HEK293 (cell line): Measurements from ENCODE around the gene CNKSR2.

ENCODE experiments used
- CTCF ChIA-PET: fragments of 350-600 bp; formaldehyde crosslinking; extraction: SDS; loops from one replicate; lab custom pipeline; 2021; ENCODE audit warnings: antibody characterized with exemption; lab: Yijun Ruan, JAX
- POLR2A ChIA-PET: fragments of 300-600 bp; formaldehyde crosslinking; extraction: SDS; loops from one replicate; lab custom pipeline; 2020; ENCODE audit warnings: antibody characterized with exemption, inconsistent platforms; lab: Yijun Ruan, JAX
- H3K27ac ChIP-seq: fragments of 200-500 bp; sonication (Bioruptor generic); 2 replicates; pipeline ENCODE4 v1.5.1; 2014; ENCODE audit warnings: low read depth, low read length, control low read depth, inconsistent platforms; ENCODE audit errors: extremely low read depth
- H3K36me3 ChIP-seq, 2 experiments: fragments of 200-500 bp in 1 of 2; sonication (Bioruptor generic) in 1 of 2; 1 replicate in 1 of 2; 2 replicates in 1 of 2; pipeline ENCODE4 v1.5.1; 2014 to 2017; ENCODE audit warnings: inconsistent platforms in 2 of 2, low read length in 2 of 2; ENCODE audit not compliant: control insufficient read depth in 2 of 2, insufficient read depth in 1 of 2
- H3K4me1 ChIP-seq: fragments of 200-500 bp; sonication (Bioruptor generic); 2 replicates; pipeline ENCODE4 v1.5.1; 2014; ENCODE audit warnings: mild to moderate bottlenecking, low read length, inconsistent platforms; ENCODE audit not compliant: control insufficient read depth, insufficient read depth
- H3K4me3 ChIP-seq: 2 replicates; pipeline ENCODE4 v1.5.1; 2011; ENCODE audit warnings: low read depth, mild to moderate bottlenecking, control low read depth, low read length, moderate library complexity
- H3K9me3 ChIP-seq: fragments of 200-500 bp; sonication (Bioruptor generic); 2 replicates; pipeline ENCODE4 v1.5.1; 2014; ENCODE audit warnings: low read depth, low read length, inconsistent platforms; ENCODE audit not compliant: control insufficient read depth, insufficient read depth
- MYNN ChIP-seq: fragments of 450-650 bp; formaldehyde crosslinking; IDR thresholded peaks from 2 replicates; pipeline ENCODE4 v1.5.1; 2016; ENCODE audit warnings: missing biosample characterization, missing genetic modification characterization, borderline replicate concordance
- OSR2 ChIP-seq: fragments of 450-650 bp; formaldehyde crosslinking; IDR thresholded peaks from 2 replicates; pipeline ENCODE4 v1.5.1; 2016; ENCODE audit warnings: missing biosample characterization, missing genetic modification characterization
- OVOL3 ChIP-seq: fragments of 450-650 bp; formaldehyde crosslinking; IDR thresholded peaks from 2 replicates; pipeline ENCODE4 v1.5.1; 2016; ENCODE audit warnings: missing biosample characterization, missing genetic modification characterization
- ZBTB1 ChIP-seq: fragments of 450-650 bp; formaldehyde crosslinking; IDR thresholded peaks from 2 replicates; pipeline ENCODE4 v1.5.1; 2016; ENCODE audit warnings: missing biosample characterization, missing genetic modification characterization
- ZNF19 ChIP-seq: fragments of 450-650 bp; formaldehyde crosslinking; IDR thresholded peaks from 2 replicates; pipeline ENCODE4; 2016; ENCODE audit warnings: missing biosample characterization, missing genetic modification characterization, low read depth
- ZNF23 ChIP-seq: fragments of 450-650 bp; formaldehyde crosslinking; IDR thresholded peaks from 2 replicates; pipeline ENCODE4 v1.5.1; 2016; ENCODE audit warnings: missing biosample characterization, missing genetic modification characterization, borderline replicate concordance
- ZNF335 ChIP-seq: fragments of 450-650 bp; formaldehyde crosslinking; conservative IDR thresholded peaks from 2 replicates; pipeline ENCODE4 v1.5.1; 2016; ENCODE audit warnings: missing biosample characterization, missing genetic modification characterization
- ZNF530 ChIP-seq: fragments of 450-650 bp; formaldehyde crosslinking; IDR thresholded peaks from 2 replicates; pipeline ENCODE4 v1.5.1; 2016; ENCODE audit warnings: low read depth, missing biosample characterization, missing genetic modification characterization
- ZNF600 ChIP-seq: fragments of 450-650 bp; formaldehyde crosslinking; IDR thresholded peaks from 2 replicates; pipeline ENCODE4 v1.5.1; 2016; ENCODE audit warnings: missing biosample characterization, missing genetic modification characterization
- ZNF610 ChIP-seq: fragments of 450-650 bp; formaldehyde crosslinking; IDR thresholded peaks from 2 replicates; pipeline ENCODE4 v1.5.1; 2016; ENCODE audit warnings: missing biosample characterization, missing genetic modification characterization, borderline replicate concordance
- ZNF658 ChIP-seq: fragments of 450-650 bp; formaldehyde crosslinking; IDR thresholded peaks from 2 replicates; pipeline ENCODE4; 2016; ENCODE audit warnings: missing biosample characterization, missing genetic modification characterization
- ZNF768 ChIP-seq: fragments of 450-650 bp; formaldehyde crosslinking; IDR thresholded peaks from 2 replicates; pipeline ENCODE4 v1.5.1; 2018; ENCODE audit warnings: missing biosample characterization, mild to moderate bottlenecking, missing genetic modification characterization
- ZSCAN30 ChIP-seq: fragments of 450-650 bp; IDR thresholded peaks from 2 replicates; pipeline ENCODE4 v1.5.1; 2018; ENCODE audit warnings: missing biosample characterization, mild to moderate bottlenecking, missing genetic modification characterization, moderate library complexity
- TF ChIP-seq, protein P1 (sequence below): fragments of 450-650 bp; formaldehyde crosslinking; IDR thresholded peaks from 2 replicates; pipeline ENCODE4 v1.5.1; 2016; ENCODE audit warnings: missing biosample characterization, missing genetic modification characterization
- TF ChIP-seq, protein P2 (sequence below): fragments of 450-650 bp; formaldehyde crosslinking; IDR thresholded peaks from 2 replicates; pipeline ENCODE4 v1.5.1; 2016; ENCODE audit warnings: missing biosample characterization, missing genetic modification characterization, low read depth

Gene CNKSR2

DNA sequence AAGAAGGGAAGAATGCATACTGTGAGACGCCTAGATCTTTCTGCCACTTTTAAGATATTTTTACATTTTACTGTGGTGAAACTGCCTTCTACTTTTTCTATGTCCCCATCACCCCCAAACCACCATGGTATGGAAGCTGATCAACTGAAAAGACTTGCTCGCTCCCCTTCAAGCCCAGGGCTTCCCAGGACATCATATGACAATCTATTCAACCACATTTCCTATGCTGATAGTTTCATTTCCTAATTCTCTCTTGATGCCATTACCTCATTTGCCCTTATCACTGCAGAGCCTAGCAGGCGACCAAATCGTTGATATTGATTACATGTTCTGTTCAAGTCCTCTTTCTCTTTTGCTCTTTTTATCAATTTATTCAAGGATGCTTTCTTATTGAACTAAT is 324.1 kb downstream of the CNKSR2 start:
- ChIA-PET POLR2A (no interaction called here), CTCF (interaction anchor here (1.7 kb wide), 1 partner anchor 10 kb away, joined by 6 read pairs; no protein-coding TSS in a partner anchor)
- no peaks in the 10 kb centered on the region for H3K36me3 ChIP-seq
- no peak overlapping the region for H3K4me3 ChIP-seq
- no peaks in the 10 kb centered on the region for H3K4me1 ChIP-seq
- no peak overlapping the region for H3K27ac ChIP-seq
- no peak for TF ChIP-seq ZNF23
- H3K9me3 ChIP-seq = no peaks in the 10 kb centered on the region

DNA sequence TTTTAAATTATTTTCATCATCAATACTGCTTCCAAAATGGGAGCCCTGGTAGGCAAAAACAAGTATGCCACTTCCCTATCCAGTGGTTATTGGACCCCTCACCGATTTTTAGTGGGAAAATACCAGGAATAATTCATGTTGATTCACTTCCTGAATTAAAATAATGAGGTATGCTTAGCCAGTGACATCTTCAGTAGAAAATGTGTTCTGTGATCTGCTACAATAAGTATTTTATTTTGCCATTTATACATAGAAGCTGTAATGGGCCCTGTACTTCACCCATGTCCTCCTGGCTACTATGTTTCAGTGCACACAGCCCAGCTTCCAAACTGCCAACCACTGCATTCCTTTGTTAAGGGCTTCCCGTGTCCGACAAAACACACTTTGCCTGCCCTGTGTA is 324.9 kb downstream of the CNKSR2 start:
- H3K36me3 ChIP-seq = no peaks in the 10 kb centered on the region
- POLR2A ChIA-PET = interaction anchor here (1.2 kb wide), 1 partner anchor 228 kb away, joined by 3 read pairs; no protein-coding TSS in a partner anchor
- no peaks in the 10 kb centered on the region for H3K4me1 ChIP-seq
- H3K4me3 ChIP-seq = no peak overlapping the region
- H3K9me3 ChIP-seq = no peaks in the 10 kb centered on the region
- H3K27ac ChIP-seq = no peak overlapping the region
- TF ChIP-seq ZNF530 (tag by site-specific recombination) (no peak), OVOL3 (no peak)
- TF ChIP-seq, all 188 proteins: peak for 0
- CTCF ChIA-PET = interaction anchor here (0.9 to 1.7 kb wide), 2 partner anchors 9 to 249 kb away, joined by 3 to 6 read pairs; no protein-coding TSS in a partner anchor

DNA sequence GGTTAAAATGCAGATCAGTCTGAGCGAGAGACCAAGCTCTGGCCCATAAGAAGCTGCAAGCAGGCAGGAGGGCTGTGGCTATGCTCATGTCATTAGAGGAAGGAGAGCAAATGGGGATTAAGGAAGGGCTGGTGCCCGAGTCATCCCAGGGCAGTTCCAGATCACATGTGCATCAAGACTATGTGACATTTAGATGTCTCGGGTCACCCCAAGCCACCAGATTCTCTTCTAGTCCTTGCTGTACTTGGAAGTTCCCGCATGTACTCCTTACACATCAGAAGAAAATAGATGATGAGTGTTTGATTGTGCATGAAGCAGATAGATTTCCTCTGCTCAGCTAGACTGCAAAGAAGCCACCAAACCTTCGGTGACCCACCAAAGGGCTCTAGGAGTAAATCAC is 326.1 kb downstream of the CNKSR2 start:
- no peak for TF ChIP-seq ZSCAN30 (tag by site-specific recombination)
- TF ChIP-seq ZNF335 (tag by site-specific recombination) = no peak
- TF ChIP-seq ZNF768 (tag by site-specific recombination) = no peak
- no peak for TF ChIP-seq OSR2 (tag by site-specific recombination)
- no peaks in the 10 kb centered on the region for H3K36me3 ChIP-seq
- no peaks in the 10 kb centered on the region for H3K4me1 ChIP-seq
- ChIA-PET CTCF (interaction anchor here (0.6 to 1.4 kb wide), 4 partner anchors 25 to 303 kb away, joined by 3 to 4 read pairs (median 4); no protein-coding TSS in a partner anchor), POLR2A (interaction anchor here (1.2 kb wide), 1 partner anchor 227 kb away, joined by 3 read pairs; no protein-coding TSS in a partner anchor)
- H3K27ac ChIP-seq = peak overlapping the region; percentile 24; the same call in 1 of the 2 replicates
- H3K4me3 ChIP-seq = no peak overlapping the region
- H3K9me3 ChIP-seq = no peaks in the 10 kb centered on the region

DNA sequence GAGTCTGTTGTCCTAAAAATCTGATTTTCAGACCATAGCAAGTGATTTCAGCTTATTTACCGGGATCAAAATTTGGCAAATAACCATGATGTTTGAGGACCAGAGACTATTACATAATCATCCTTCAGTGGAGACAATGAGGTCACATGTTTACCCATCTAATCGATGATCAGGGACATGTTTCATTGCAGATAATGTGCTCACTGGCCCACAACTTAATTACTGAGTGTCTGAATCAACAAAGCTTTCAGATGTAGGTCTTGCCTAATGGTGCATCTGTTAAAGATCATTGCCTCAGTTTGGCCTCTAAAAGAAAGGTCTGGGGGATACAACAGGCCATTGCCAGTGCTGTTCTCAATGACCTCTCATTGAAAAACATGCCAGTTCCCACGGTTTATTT is 326.7 kb downstream of the CNKSR2 start:
- no peaks in the 10 kb centered on the region for H3K36me3 ChIP-seq
- CTCF ChIA-PET = interaction anchor here (0.7 to 1.4 kb wide), 3 partner anchors 24 to 137 kb away, joined by 3 to 4 read pairs (median 3); no protein-coding TSS in a partner anchor
- H3K4me3 ChIP-seq = no peak overlapping the region
- TF ChIP-seq ZNF23 = no peak
- no peak for TF ChIP-seq ZBTB1
- no peak for TF ChIP-seq ZNF610 (tag by site-specific recombination)
- TF ChIP-seq, protein P1, sequence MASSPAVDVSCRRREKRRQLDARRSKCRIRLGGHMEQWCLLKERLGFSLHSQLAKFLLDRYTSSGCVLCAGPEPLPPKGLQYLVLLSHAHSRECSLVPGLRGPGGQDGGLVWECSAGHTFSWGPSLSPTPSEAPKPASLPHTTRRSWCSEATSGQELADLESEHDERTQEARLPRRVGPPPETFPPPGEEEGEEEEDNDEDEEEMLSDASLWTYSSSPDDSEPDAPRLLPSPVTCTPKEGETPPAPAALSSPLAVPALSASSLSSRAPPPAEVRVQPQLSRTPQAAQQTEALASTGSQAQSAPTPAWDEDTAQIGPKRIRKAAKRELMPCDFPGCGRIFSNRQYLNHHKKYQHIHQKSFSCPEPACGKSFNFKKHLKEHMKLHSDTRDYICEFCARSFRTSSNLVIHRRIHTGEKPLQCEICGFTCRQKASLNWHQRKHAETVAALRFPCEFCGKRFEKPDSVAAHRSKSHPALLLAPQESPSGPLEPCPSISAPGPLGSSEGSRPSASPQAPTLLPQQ = 0 out of 2 replicates have a peak, but pooled peaks have one; percentile 24
- no peak for TF ChIP-seq ZNF19 (tag by site-specific recombination)
- no peak for TF ChIP-seq ZNF600
- TF ChIP-seq MYNN (tag by site-specific recombination) = no peak
- TF ChIP-seq, protein P2, sequence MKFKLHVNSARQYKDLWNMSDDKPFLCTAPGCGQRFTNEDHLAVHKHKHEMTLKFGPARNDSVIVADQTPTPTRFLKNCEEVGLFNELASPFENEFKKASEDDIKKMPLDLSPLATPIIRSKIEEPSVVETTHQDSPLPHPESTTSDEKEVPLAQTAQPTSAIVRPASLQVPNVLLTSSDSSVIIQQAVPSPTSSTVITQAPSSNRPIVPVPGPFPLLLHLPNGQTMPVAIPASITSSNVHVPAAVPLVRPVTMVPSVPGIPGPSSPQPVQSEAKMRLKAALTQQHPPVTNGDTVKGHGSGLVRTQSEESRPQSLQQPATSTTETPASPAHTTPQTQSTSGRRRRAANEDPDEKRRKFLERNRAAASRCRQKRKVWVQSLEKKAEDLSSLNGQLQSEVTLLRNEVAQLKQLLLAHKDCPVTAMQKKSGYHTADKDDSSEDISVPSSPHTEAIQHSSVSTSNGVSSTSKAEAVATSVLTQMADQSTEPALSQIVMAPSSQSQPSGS (tag by site-specific recombination) = peak; percentile 22; the same call in 1 of the 2 replicates
- no peak for TF ChIP-seq ZNF658 (tag by site-specific recombination)
- TF ChIP-seq, all 188 proteins: peak for 2
- H3K27ac ChIP-seq = peak overlapping the region; percentile 24; the same call in 1 of the 2 replicates
- POLR2A ChIA-PET = no interaction called here
- H3K4me1 ChIP-seq = no peaks in the 10 kb centered on the region
- no peaks in the 10 kb centered on the region for H3K9me3 ChIP-seq
